SH-SY5Y (cell line): ENCODE results near the gene CLSTN2.

Experiments used
- GATA2 ChIP-seq: IDR thresholded peaks from 2 replicates; pipeline ENCODE4 v1.6.1; 2011; ENCODE audit warnings: mild to moderate bottlenecking, low read depth, low read length
- GATA3 ChIP-seq: IDR thresholded peaks from 2 replicates; pipeline ENCODE4 v1.6.1; 2011; ENCODE audit warnings: low read depth, mild to moderate bottlenecking, low read length, moderate library complexity

DNA sequence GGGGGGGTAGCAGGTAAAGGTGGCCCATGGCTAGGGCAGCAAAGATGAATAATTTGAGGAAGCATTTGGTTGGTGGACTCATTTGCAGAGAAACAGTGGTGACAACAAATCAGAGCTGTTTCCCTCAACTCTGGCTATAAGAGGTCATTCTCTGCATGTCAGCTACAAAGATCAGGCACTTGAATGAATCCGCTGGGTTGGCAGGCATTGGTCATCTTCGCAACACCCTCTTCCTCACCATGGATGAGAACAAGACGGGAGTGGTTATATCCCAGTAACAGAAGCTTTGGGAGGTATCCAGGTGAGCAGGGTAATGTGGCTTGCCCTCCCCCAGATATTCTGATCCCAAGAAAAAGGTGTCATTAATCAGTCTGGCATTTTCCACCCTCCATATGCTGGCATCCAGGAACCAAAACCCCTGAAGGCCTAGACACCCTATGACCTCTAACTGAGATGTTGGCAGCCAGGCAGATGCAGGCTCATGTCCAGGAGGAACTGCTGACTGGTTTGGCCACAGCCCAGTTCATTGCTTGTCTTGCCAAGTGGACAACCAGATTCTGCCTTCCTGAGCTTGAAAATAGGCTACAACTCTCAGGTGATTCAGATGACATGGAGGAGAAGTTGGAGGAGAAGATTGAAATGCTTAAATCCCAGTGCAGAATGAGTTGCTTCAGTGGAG lies 634.0 kb downstream of the CLSTN2 start:
- TF ChIP-seq GATA2 (no peak), GATA3 (no peak)
